DND-41 (cell line): Measurements from ENCODE around the gene PLEKHA6.

Experiments
- ATAC-seq: fragments of 200-7000 bp; cut with Tn5 transposase; 3 replicates; pipeline ENCODE4 v1.9.1; 2021; ENCODE audit warnings: low read depth; ENCODE audit not compliant: insufficient read depth
- DNase-seq: peaks from one replicate; pipeline ENCODE4 v3.0.0-alpha.2; 2020
- H2AFZ ChIP-seq: 2 replicates; pipeline ENCODE4 v1.6.0; 2012; ENCODE audit warnings: low read depth, low read length
- H3K27ac ChIP-seq: 2 replicates; pipeline ENCODE4 v1.5.1; 2012; ENCODE audit warnings: low read length, inconsistent platforms
- H3K27me3 ChIP-seq: fragments of 200-600 bp; sonication (generic); 2 replicates; pipeline ENCODE4 v1.6.0; 2012; ENCODE audit warnings: low read length, mild to moderate bottlenecking, inconsistent platforms; ENCODE audit not compliant: insufficient read depth, poor library complexity
- H3K36me3 ChIP-seq: 2 replicates; pipeline ENCODE4 v1.5.1; 2012; ENCODE audit warnings: low read length, inconsistent platforms; ENCODE audit not compliant: insufficient read depth
- H3K4me1 ChIP-seq: 2 replicates; pipeline ENCODE4 v1.5.1; 2012; ENCODE audit warnings: mild to moderate bottlenecking, low read length; ENCODE audit not compliant: insufficient read depth
- H3K4me2 ChIP-seq: 2 replicates; pipeline ENCODE4 v1.6.0; 2012; ENCODE audit warnings: mild to moderate bottlenecking, moderate library complexity, low read length, inconsistent platforms; ENCODE audit not compliant: insufficient read depth
- H3K4me3 ChIP-seq, 2 experiments: fragments of 200-600 bp in 1 of 2; shearing (Covaris generic) in 1 of 2; 2 replicates each; pipeline ENCODE4 v1.5.1; 2012 to 2016; ENCODE audit warnings: inconsistent platforms in 2 of 2, low read length in 2 of 2, mild to moderate bottlenecking in 2 of 2, low read depth in 1 of 2, moderate library complexity in 1 of 2
- H3K79me2 ChIP-seq: 2 replicates; pipeline ENCODE4 v1.6.0; 2012; ENCODE audit warnings: low read length, inconsistent platforms; ENCODE audit not compliant: insufficient read depth
- H3K9ac ChIP-seq: 2 replicates; pipeline ENCODE4 v1.6.0; 2012; ENCODE audit warnings: low read depth, mild to moderate bottlenecking, inconsistent platforms, low read length, moderate library complexity
- H3K9me3 ChIP-seq: 2 replicates; pipeline ENCODE4 v1.5.1; 2012; ENCODE audit warnings: low read length, moderate library complexity, mild to moderate bottlenecking, inconsistent platforms; ENCODE audit not compliant: insufficient read depth, severe bottlenecking
- H4K20me1 ChIP-seq: 2 replicates; pipeline ENCODE4 v1.6.0; 2012; ENCODE audit warnings: low read length; ENCODE audit not compliant: insufficient read depth
- EZH2 ChIP-seq: IDR thresholded peaks from 3 replicates; pipeline ENCODE4 v1.6.1; 2012; ENCODE audit warnings: borderline replicate concordance, low read depth, mild to moderate bottlenecking, moderate library complexity, low read length, inconsistent platforms; ENCODE audit not compliant: severe bottlenecking
- TF ChIP-seq, protein P1 (sequence below): IDR thresholded peaks from 2 replicates; pipeline ENCODE4 v1.5.1; 2012; ENCODE audit warnings: borderline replicate concordance, low read length, moderate library complexity, mild to moderate bottlenecking; ENCODE audit not compliant: poor library complexity, severe bottlenecking; ENCODE audit errors: extremely low read depth

PLEKHA6 gene

DNA sequence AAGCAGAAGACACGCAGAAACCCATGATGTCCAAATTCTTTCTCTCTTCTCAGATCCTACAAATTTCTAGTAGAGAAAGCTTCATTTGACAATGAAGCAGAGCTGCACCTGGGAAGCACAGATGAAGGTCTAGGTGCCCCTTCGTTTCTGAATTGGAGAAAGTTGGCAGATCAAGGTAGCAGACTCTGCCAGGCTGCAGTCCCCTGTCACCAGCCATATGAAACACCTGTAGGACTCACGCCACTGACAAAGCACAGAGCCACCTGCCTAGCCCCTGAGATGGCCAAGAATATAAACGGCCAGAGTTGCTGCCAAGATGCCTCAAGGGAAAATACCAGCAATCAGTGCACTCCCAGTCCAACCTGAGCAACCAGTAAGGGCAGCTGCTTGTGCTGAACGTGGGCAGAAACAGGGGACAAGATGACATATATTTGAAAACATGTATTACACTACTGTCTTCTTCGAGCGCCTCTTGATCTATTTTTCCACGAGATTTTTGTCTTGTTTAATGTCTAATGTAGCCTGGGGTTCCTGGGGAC, 20.6 kb upstream of the PLEKHA6 start:
- DNase-seq (no peak), ATAC-seq (no peak)
- peaks cover 39% of the 10 kb centered on the region for H3K27me3 ChIP-seq
- no peaks in the 10 kb centered on the region for H4K20me1 ChIP-seq
- no peak overlapping the region for H3K4me3 ChIP-seq
- H3K9ac ChIP-seq = no peak overlapping the region
- H2AFZ ChIP-seq = no peak overlapping the region
- no peaks in the 10 kb centered on the region for H3K79me2 ChIP-seq
- H3K36me3 ChIP-seq = no peaks in the 10 kb centered on the region
- no peak overlapping the region for H3K27ac ChIP-seq
- TF ChIP-seq, protein P1, sequence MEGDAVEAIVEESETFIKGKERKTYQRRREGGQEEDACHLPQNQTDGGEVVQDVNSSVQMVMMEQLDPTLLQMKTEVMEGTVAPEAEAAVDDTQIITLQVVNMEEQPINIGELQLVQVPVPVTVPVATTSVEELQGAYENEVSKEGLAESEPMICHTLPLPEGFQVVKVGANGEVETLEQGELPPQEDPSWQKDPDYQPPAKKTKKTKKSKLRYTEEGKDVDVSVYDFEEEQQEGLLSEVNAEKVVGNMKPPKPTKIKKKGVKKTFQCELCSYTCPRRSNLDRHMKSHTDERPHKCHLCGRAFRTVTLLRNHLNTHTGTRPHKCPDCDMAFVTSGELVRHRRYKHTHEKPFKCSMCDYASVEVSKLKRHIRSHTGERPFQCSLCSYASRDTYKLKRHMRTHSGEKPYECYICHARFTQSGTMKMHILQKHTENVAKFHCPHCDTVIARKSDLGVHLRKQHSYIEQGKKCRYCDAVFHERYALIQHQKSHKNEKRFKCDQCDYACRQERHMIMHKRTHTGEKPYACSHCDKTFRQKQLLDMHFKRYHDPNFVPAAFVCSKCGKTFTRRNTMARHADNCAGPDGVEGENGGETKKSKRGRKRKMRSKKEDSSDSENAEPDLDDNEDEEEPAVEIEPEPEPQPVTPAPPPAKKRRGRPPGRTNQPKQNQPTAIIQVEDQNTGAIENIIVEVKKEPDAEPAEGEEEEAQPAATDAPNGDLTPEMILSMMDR = no peak
- TF ChIP-seq EZH2 = no peak
- no peaks in the 10 kb centered on the region for H3K9me3 ChIP-seq
- peaks cover 13% of the 10 kb centered on the region for H3K4me1 ChIP-seq
- no peak overlapping the region for H3K4me2 ChIP-seq

DNA sequence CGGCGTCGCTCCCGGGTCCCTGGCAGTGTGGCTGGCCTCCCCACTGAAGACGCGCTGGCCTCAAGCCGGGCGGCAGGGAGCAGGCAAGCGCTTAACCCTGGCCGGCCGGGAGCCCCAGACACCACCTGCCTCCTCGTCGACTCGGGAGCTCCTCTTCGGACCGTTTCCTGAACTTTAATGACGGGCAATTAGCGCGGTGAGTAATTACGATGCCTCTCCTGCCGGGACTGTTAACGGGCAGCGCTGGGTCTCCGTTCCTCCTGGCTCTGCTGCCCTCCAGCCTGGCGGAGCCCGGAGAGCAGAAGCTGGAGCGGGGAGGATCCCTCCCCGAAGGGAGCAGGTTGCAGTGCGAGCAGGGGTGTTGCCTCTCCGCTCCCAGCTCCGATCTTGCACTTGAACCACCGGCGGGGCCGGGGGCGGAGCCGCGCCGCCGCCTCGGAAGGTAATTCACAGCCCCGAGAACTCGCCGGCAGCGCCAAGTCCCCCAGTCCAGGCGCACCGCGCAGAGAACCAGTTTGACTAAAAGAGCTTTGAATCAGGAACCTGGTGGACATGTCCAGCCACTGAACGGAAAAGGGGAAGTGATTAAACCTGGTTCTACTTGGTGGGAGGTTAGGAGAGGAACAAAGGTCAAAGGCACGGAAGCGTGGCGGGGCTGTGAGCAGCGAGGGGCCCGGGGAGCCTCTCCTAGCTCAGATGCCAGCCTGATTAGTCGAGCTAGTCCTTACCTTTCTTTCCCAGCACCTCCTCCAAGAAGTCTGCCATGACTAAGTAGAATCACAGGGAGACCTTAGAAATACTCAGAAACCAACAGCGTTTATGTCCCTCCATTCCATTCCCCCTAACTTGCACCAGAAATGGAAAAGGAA, 18.3 kb upstream of the PLEKHA6 start:
- Histone ChIP-seq H3K79me2 (no peaks in the 10 kb centered on the region), H2AFZ (no peak overlapping the region), H3K27me3 (peaks cover 46% of the 10 kb centered on the region), H3K9ac (no peak overlapping the region), H3K4me2 (no peak overlapping the region), H3K4me1 (peaks cover 13% of the 10 kb centered on the region), H3K27ac (no peak overlapping the region), H3K9me3 (no peaks in the 10 kb centered on the region), H4K20me1 (no peaks in the 10 kb centered on the region), H3K4me3 (no peak overlapping the region), H3K36me3 (no peaks in the 10 kb centered on the region)
- ATAC-seq (no peak), DNase-seq (no peak)
- TF ChIP-seq, protein P1 = no peak

DNA sequence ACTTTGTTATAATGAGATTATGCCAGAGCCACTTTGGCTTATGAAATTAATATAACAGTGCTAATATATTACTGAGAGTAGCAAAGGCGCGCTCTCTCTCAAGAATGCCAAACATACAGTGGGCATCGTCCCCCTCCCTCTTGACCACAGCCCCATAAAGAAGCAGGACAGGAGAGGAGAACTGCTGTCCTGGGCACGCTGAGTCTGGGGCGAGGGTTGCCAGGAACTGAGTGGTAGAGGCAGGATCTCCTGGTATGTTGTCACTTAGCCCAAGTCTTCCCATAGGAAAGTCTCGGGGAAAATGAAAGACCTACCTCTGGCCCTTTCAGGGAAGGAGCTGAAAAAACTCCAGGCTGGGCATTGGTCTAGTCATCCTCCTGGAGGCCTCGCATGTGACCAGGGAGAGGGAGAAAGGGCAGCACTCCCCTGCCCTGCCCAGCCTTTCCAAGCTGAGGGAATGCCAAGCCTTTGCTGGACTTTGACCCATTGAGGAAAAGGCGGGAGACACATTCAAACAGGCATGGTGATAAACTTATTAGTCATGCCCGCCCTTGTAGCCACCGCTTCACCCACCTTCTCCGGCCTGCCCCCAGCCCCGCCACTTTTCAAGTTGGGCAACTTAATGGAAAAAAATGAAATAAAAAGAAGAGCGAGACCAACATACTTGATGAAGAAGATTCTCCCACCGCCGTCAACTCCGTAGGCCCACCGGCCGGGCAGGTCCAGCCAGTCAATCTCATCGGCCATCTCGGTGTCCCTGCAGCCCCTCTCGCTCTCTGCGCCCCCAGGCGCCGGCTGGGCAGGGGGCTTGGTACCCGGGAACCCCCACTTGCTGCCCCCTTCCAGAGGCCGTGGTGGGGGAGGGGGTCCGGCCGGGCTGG, 17.4 kb upstream of the PLEKHA6 start:
- H3K9ac ChIP-seq = no peak overlapping the region
- peaks cover 49% of the 10 kb centered on the region for H3K27me3 ChIP-seq

More for the DNA sequence above, 17.4 kb upstream of the PLEKHA6 start:
- DNase-seq (no peak), ATAC-seq (no peak)
- TF ChIP-seq EZH2 = no peak
- TF ChIP-seq, protein P1 = no peak
- Histone ChIP-seq H3K27ac (no peak overlapping the region), H4K20me1 (no peaks in the 10 kb centered on the region), H3K9me3 (no peaks in the 10 kb centered on the region), H3K4me3 (no peak overlapping the region), H3K36me3 (no peaks in the 10 kb centered on the region), H3K4me1 (peaks cover 6% of the 10 kb centered on the region), H2AFZ (no peak overlapping the region), H3K79me2 (no peaks in the 10 kb centered on the region), H3K4me2 (no peak overlapping the region)
